HCT116 (cell line): ENCODE data around the gene SNCAIP. TPM values are rescaled to one million over a fixed set of nuclear protein-coding genes. Genes with fewer than 3 reads are reported as not detected.

Experiments used
- ATAC-seq: fragments of 200-7000 bp; cut with Tn5 transposase; 2 replicates; pipeline ENCODE4 v1.9.1; 2020; ENCODE audit warnings: mild to moderate bottlenecking, moderate library complexity
- BruUV-seq: library from RNA; stranded (reverse); fragments of 400-500 nt; replicated peaks from 2 replicates; lab custom pipeline; 2021; lab: Mats Ljungman, UMichigan
- CTCF ChIA-PET: fragments of 300-600 bp; sonication (Branson Sonifier 250); formaldehyde crosslinking; loops from one replicate; lab custom pipeline; 2021; ENCODE audit warnings: antibody characterized with exemption; lab: Charles Lee
- POLR2A ChIA-PET: fragments of 300-600, 350-600 bp; sonication (Branson Sonifier 250); formaldehyde crosslinking; loops from one replicate; lab custom pipeline; 2021; ENCODE audit warnings: antibody characterized with exemption; lab: Charles Lee
- RAD21 ChIA-PET, 2 experiments: fragments of 300-600 bp; sonication (Branson Sonifier 250); formaldehyde crosslinking; loops; one replicate each; lab custom pipeline; 2023; ENCODE audit warnings: low total read pairs in 2 of 2; ENCODE audit not compliant: uncharacterized antibody in 2 of 2, unreplicated experiment in 2 of 2, low non-redundant PET in 1 of 2; lab: Charles Lee
- DNase-seq: peaks from one replicate; pipeline ENCODE4 v3.0.0-alpha.2; 2010; ENCODE audit warnings: low read depth, low spot score
- H2AFZ ChIP-seq: fragments of 200-600 bp; shearing (Covaris generic), sonication (generic); 2 replicates; pipeline ENCODE4 v1.6.1; 2017; ENCODE audit warnings: low read depth, mixed run types, mixed read lengths, antibody characterized with exemption, low read length; ENCODE audit not compliant: poor library complexity, severe bottlenecking
- H3K27ac ChIP-seq: 2 replicates; pipeline ENCODE4 v1.5.1; 2012; ENCODE audit warnings: low read depth, low read length
- H3K27me3 ChIP-seq: fragments of 200-600 bp; sonication (generic); 2 replicates; pipeline ENCODE4 v1.6.1; 2016; ENCODE audit warnings: mixed run types, low read length, mixed read lengths; ENCODE audit not compliant: insufficient read depth
- H3K36me3 ChIP-seq, 2 experiments: fragments of 200-500 bp in 1 of 2; fragments of 200-600 bp in 1 of 2; sonication (Bioruptor generic) in 1 of 2; sonication (generic) in 1 of 2; 2 replicates each; pipeline versions ENCODE4 v1.5.1 to v1.6.1; 2014 to 2016; ENCODE audit warnings: low read length in 2 of 2, inconsistent platforms in 1 of 2, mixed read lengths in 1 of 2, mixed run types in 1 of 2; ENCODE audit not compliant: insufficient read depth in 2 of 2, control insufficient read depth in 1 of 2
- H3K4me1 ChIP-seq, 2 experiments: fragments of 200-600 bp in 1 of 2; sonication (generic) in 1 of 2; 2 replicates each; pipeline versions ENCODE4 v1.5.1 to v1.6.1; 2012 to 2017; ENCODE audit warnings: low read length in 2 of 2, inconsistent platforms in 1 of 2, mild to moderate bottlenecking in 1 of 2, mixed read lengths in 1 of 2, mixed run types in 1 of 2, moderate library complexity in 1 of 2; ENCODE audit not compliant: insufficient read depth in 2 of 2, control insufficient read depth in 1 of 2
- H3K4me2 ChIP-seq: fragments of 200-600 bp; sonication (generic); 2 replicates; pipeline ENCODE4 v1.6.1; 2017; ENCODE audit warnings: mixed run types, low read length, mixed read lengths
- H3K4me3 ChIP-seq, 2 experiments: fragments of 200-600 bp in 1 of 2; sonication (generic) in 1 of 2; replicated peaks in 1 of 2; 2 replicates each; pipeline ENCODE4 v1.5.1; 2011 to 2016; ENCODE audit warnings: low read length in 2 of 2, control low read depth in 1 of 2, low read depth in 1 of 2, mild to moderate bottlenecking in 1 of 2, mixed read lengths in 1 of 2, mixed run types in 1 of 2
- H3K79me2 ChIP-seq: fragments of 200-600 bp; sonication (generic); 2 replicates; pipeline ENCODE4 v1.6.1; 2017; ENCODE audit warnings: mild to moderate bottlenecking, mixed run types, low read length, moderate library complexity, mixed read lengths; ENCODE audit not compliant: insufficient read depth
- H3K9ac ChIP-seq: fragments of 200-600 bp; sonication (generic); 2 replicates; pipeline ENCODE4 v1.6.1; 2016; ENCODE audit warnings: low read length, mixed read lengths
- H3K9me2 ChIP-seq: fragments of 200-600 bp; sonication (generic), shearing (Covaris generic); 2 replicates; pipeline ENCODE4 v1.6.1; 2017; ENCODE audit warnings: mixed run types, mild to moderate bottlenecking, moderate library complexity; ENCODE audit not compliant: insufficient read depth
- H3K9me3 ChIP-seq, 2 experiments: fragments of 200-500 bp in 1 of 2; fragments of 200-600 bp in 1 of 2; sonication (Bioruptor generic) in 1 of 2; sonication (generic) in 1 of 2; 2 replicates each; pipeline ENCODE4 v1.6.1; 2014 to 2017; ENCODE audit warnings: low read length in 2 of 2, mixed read lengths in 2 of 2, inconsistent platforms in 1 of 2, low read depth in 1 of 2, mild to moderate bottlenecking in 1 of 2, mixed run types in 1 of 2, moderate library complexity in 1 of 2; ENCODE audit not compliant: control insufficient read depth in 1 of 2, insufficient read depth in 1 of 2
- H4K20me1 ChIP-seq: fragments of 200-600 bp; sonication (generic), shearing (Covaris generic); 2 replicates; pipeline ENCODE4 v1.6.1; 2017; ENCODE audit warnings: mixed run types, mild to moderate bottlenecking, moderate library complexity; ENCODE audit not compliant: insufficient read depth
- CEBPB ChIP-seq: IDR thresholded peaks from 2 replicates; pipeline ENCODE4 v1.6.1; 2012; ENCODE audit warnings: low read depth
- ELF1 ChIP-seq: IDR thresholded peaks from 2 replicates; pipeline ENCODE4 v1.6.1; 2012; ENCODE audit warnings: low read depth, borderline replicate concordance
- EZH2phosphoT487 ChIP-seq: fragments of 200-600 bp; IDR thresholded peaks from 2 replicates; pipeline ENCODE4 v1.6.1; 2018; ENCODE audit warnings: antibody characterized with exemption, borderline replicate concordance
- FOSL1 ChIP-seq: IDR thresholded peaks from 2 replicates; pipeline ENCODE4 v1.6.1; 2012; ENCODE audit warnings: low read depth
- JUND ChIP-seq: IDR thresholded peaks from 2 replicates; pipeline ENCODE4 v1.6.1; 2012
- RAD21 ChIP-seq: IDR thresholded peaks from 2 replicates; pipeline ENCODE4 v1.6.1; 2012; ENCODE audit warnings: low read depth, mild to moderate bottlenecking
- SIN3A ChIP-seq: IDR thresholded peaks from 2 replicates; pipeline ENCODE4 v1.6.1; 2012; ENCODE audit warnings: low read depth
- SRF ChIP-seq: IDR thresholded peaks from 2 replicates; pipeline ENCODE4 v1.6.1; 2012; ENCODE audit warnings: low read depth
- TCF7L2 ChIP-seq: IDR thresholded peaks from 2 replicates; pipeline ENCODE4 v1.7.0; 2011; ENCODE audit warnings: borderline replicate concordance, inconsistent platforms; ENCODE audit not compliant: insufficient read depth, insufficient read length; ENCODE audit errors: extremely low read depth
- YY1 ChIP-seq: IDR thresholded peaks from 2 replicates; pipeline ENCODE4 v1.6.1; 2011; ENCODE audit warnings: low read length, low read depth, moderate library complexity, mild to moderate bottlenecking; ENCODE audit not compliant: insufficient replicate concordance; ENCODE audit errors: extremely low read depth
- ZNF274 ChIP-seq: fragments of 200-500 bp; sonication (Bioruptor generic); IDR thresholded peaks from 2 replicates; pipeline ENCODE4 v1.6.1; 2014; ENCODE audit warnings: mild to moderate bottlenecking, low read depth, low read length, inconsistent platforms
- intact Hi-C: fragments of 100-400 bp; cut with micrococcal nuclease; formaldehyde crosslinking; loops from 2 replicates; pipeline ENCODE4 v1.10.0; 2022
- total RNA-seq: library from RNA; stranded (reverse); gene quantifications from one replicate; pipeline ENCODE4 v1.2.1, GENCODE V29; 2021; ENCODE audit not compliant: unreplicated experiment
- TF ChIP-seq, protein P1 (sequence below): IDR thresholded peaks from 2 replicates; pipeline ENCODE4 v1.6.1; 2011; ENCODE audit warnings: mild to moderate bottlenecking, low read length, moderate library complexity; ENCODE audit not compliant: insufficient replicate concordance; ENCODE audit errors: extremely low read depth
- TF ChIP-seq, protein P2 (sequence below): IDR thresholded peaks from 2 replicates; pipeline ENCODE4 v1.6.1; 2012
- TF ChIP-seq, protein P3 (sequence below), 3 experiments: fragments of 200-600 bp in 1 of 3; sonication (generic) in 1 of 3; IDR thresholded peaks in 2 of 3; conservative IDR thresholded peaks in 1 of 3; 2 replicates each; pipeline ENCODE4 v1.5.1; 2012 to 2017; ENCODE audit warnings: low read depth in 2 of 3, low read length in 2 of 3, antibody characterized with exemption in 1 of 3, borderline replicate concordance in 1 of 3, control low read depth in 1 of 3, mild to moderate bottlenecking in 1 of 3, mixed read lengths in 1 of 3, mixed run types in 1 of 3, moderate library complexity in 1 of 3; ENCODE audit not compliant: insufficient read depth in 1 of 3

SNCAIP gene
- total RNA-seq, 1 experiment from 2014 or later, result not detected

DNA sequence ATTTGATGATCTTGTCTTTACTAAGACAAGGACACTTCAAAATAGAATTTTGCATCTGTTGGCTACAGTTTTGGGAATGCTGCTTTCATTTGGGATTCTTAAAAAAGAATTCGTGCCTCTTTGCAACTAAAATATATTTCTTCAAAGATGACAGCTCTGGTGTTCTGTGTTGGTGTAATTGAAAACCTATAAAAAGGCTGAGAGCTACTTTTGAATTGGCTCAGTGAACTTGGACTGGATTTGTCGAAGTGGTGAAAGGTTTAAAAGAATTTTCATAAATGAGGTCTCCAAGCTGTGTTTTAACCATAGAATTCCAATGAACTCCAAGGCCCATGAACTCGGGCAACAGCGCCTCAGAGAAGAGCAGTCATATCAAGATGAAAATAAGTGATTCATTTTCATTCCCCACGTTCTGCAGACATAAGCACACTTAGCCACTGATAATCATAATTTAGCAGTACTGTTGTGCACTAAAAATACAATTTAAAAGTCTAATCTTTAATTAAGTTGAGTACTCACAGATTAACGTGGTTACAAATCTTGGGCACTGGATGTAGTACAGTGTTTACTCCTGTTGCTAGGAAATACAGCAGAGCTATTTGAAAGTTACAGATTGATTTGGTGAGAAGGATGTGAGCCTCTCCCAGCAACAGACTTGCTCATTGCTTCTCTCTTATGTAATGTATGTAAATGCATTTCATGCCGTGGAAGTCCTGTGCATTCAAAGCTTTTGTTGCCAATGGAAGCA is 10.9 kb downstream of the SNCAIP start:
- H3K79me2 ChIP-seq, result no peaks in the 10 kb centered on the region
- no peak for DNase-seq
- H3K4me2 ChIP-seq, result no peak overlapping the region
- intact Hi-C loops, result no loop called here
- BruUV-seq, result no TSS peak
- no peak overlapping the region for H3K9ac ChIP-seq
- H3K27me3 ChIP-seq, result peaks cover 3% of the 10 kb centered on the region; the same call in 1 of the 2 replicates
- H3K4me3 ChIP-seq, result no peak overlapping the region
- H3K4me1 ChIP-seq, result no peaks in the 10 kb centered on the region
- ChIA-PET CTCF (no interaction called here), POLR2A (no interaction called here), RAD21 (no interaction called here)
- H2AFZ ChIP-seq, result no peak overlapping the region
- H3K36me3 ChIP-seq, result no peaks in the 10 kb centered on the region
- H3K9me2 ChIP-seq, result no peaks in the 10 kb centered on the region
- TF ChIP-seq SRF, result no peak
- TF ChIP-seq JUND, result no peak
- ATAC-seq, result no peak
- H3K9me3 ChIP-seq, result no peaks in the 10 kb centered on the region
- no peaks in the 10 kb centered on the region for H4K20me1 ChIP-seq
- no peak overlapping the region for H3K27ac ChIP-seq

DNA sequence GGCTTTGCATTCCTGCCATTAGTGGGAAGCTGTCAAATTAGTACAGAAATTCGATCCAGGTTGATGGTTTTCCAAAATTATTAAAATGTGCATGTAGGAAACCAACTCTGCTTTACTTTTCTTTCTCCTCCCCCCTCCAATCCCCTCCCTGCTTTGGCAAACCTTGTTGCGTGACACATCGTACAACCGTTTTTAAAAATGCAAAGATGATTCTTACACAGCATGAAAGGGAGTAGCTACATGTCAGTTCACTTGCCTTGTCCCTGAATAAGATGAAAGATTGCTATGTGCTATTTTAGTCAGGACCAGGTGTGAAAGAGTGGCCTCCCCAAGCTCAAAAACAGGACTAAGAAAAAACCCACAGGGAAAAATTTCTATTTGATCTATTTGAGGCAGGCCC is 11.7 kb downstream of the SNCAIP start:
- Histone ChIP-seq H3K9ac (no peak overlapping the region), H3K4me3 (no peak overlapping the region), H2AFZ (no peak overlapping the region), H4K20me1 (no peaks in the 10 kb centered on the region), H3K4me1 (no peaks in the 10 kb centered on the region), H3K4me2 (no peak overlapping the region), H3K27me3 (no peaks in the 10 kb centered on the region), H3K9me2 (no peaks in the 10 kb centered on the region), H3K79me2 (no peaks in the 10 kb centered on the region), H3K36me3 (no peaks in the 10 kb centered on the region), H3K9me3 (no peaks in the 10 kb centered on the region), H3K27ac (no peak overlapping the region)
- ChIA-PET CTCF (no interaction called here), RAD21 (no interaction called here), POLR2A (no interaction called here)
- DNase-seq (no peak), ATAC-seq (no peak)
- no TSS peak for BruUV-seq
- intact Hi-C loops, result no loop called here
- TF ChIP-seq SIN3A (no peak), RAD21 (no peak), CEBPB (no peak), ELF1 (no peak), ZNF274 (no peak), TCF7L2 (no peak), YY1 (no peak), EZH2phosphoT487 (no peak), FOSL1 (no peak)
- TF ChIP-seq, protein P1, sequence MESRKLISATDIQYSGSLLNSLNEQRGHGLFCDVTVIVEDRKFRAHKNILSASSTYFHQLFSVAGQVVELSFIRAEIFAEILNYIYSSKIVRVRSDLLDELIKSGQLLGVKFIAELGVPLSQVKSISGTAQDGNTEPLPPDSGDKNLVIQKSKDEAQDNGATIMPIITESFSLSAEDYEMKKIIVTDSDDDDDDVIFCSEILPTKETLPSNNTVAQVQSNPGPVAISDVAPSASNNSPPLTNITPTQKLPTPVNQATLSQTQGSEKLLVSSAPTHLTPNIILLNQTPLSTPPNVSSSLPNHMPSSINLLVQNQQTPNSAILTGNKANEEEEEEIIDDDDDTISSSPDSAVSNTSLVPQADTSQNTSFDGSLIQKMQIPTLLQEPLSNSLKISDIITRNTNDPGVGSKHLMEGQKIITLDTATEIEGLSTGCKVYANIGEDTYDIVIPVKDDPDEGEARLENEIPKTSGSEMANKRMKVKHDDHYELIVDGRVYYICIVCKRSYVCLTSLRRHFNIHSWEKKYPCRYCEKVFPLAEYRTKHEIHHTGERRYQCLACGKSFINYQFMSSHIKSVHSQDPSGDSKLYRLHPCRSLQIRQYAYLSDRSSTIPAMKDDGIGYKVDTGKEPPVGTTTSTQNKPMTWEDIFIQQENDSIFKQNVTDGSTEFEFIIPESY, result no peak
- TF ChIP-seq, protein P2, sequence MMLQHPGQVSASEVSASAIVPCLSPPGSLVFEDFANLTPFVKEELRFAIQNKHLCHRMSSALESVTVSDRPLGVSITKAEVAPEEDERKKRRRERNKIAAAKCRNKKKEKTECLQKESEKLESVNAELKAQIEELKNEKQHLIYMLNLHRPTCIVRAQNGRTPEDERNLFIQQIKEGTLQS, result no peak
- TF ChIP-seq, protein P3, sequence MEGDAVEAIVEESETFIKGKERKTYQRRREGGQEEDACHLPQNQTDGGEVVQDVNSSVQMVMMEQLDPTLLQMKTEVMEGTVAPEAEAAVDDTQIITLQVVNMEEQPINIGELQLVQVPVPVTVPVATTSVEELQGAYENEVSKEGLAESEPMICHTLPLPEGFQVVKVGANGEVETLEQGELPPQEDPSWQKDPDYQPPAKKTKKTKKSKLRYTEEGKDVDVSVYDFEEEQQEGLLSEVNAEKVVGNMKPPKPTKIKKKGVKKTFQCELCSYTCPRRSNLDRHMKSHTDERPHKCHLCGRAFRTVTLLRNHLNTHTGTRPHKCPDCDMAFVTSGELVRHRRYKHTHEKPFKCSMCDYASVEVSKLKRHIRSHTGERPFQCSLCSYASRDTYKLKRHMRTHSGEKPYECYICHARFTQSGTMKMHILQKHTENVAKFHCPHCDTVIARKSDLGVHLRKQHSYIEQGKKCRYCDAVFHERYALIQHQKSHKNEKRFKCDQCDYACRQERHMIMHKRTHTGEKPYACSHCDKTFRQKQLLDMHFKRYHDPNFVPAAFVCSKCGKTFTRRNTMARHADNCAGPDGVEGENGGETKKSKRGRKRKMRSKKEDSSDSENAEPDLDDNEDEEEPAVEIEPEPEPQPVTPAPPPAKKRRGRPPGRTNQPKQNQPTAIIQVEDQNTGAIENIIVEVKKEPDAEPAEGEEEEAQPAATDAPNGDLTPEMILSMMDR (IDR thresholded peaks at IDR 0.05 in 2 of 3, conservative IDR thresholded peaks at IDR 0.05 in 1 of 3; ENCODE audit: borderline replicate concordance in 1 of 3, insufficient read depth in 1 of 3, low read depth in 2 of 3, low read length in 2 of 3), result no peak
